Gastrocnemius medialis (tissue), 4 donors: ENCODE data around the gene TOR4A. TPM values are rescaled to one million over a fixed set of nuclear protein-coding genes. Genes with fewer than 3 reads are reported as not detected.

Experiments
- ATAC-seq, 2 donors: fragments of 150-250 bp; one replicate each; pipeline ENCODE4 v1.9.1; 2016
- DNase-seq, 2 donors: peaks; one replicate each; pipeline ENCODE4 v3.0.0-alpha.2; 2019
- H3K27ac ChIP-seq, 4 donors: fragments of 200-600 bp; sonication (generic); 1 replicate in 1 of 4; 2 replicates in 3 of 4; pipeline ENCODE4 v1.5.1; 2016 to 2018; ENCODE audit warnings: mild to moderate bottlenecking in 2 of 4, moderate library complexity in 1 of 4
- H3K27me3 ChIP-seq, 3 donors: fragments of 200-600 bp; sonication (generic) in 2 of 3; 1 replicate in 1 of 3; 2 replicates in 2 of 3; pipeline versions ENCODE4 v1.5.1 to v1.6.0; 2016 to 2019; ENCODE audit warnings: mild to moderate bottlenecking in 1 of 3, moderate library complexity in 1 of 3
- H3K36me3 ChIP-seq, 2 donors: fragments of 200-600 bp; sonication (generic) in 1 of 2; one replicate each; pipeline ENCODE4 v1.5.1; 2017 to 2018
- H3K4me1 ChIP-seq, 2 donors: fragments of 200-600 bp; sonication (generic) in 1 of 2; one replicate each; pipeline ENCODE4 v1.5.1; 2016 to 2017; ENCODE audit warnings: mild to moderate bottlenecking in 2 of 2
- H3K4me3 ChIP-seq, 4 donors: fragments of 200-600 bp; sonication (generic) in 3 of 4; 1 replicate in 1 of 4; 2 replicates in 3 of 4; pipeline ENCODE4 v1.5.1; 2016 to 2019; ENCODE audit warnings: mild to moderate bottlenecking in 2 of 4
- H3K9me3 ChIP-seq, 3 donors: fragments of 200-600 bp; sonication (generic) in 2 of 3; 1 replicate in 1 of 3; 2 replicates in 2 of 3; pipeline ENCODE4 v1.5.1; 2016 to 2019
- CTCF ChIP-seq, 5 experiments: fragments of 450-650 bp in 3 of 5; fragments of 200-600 bp in 2 of 5; sonication (generic) in 2 of 5; IDR thresholded peaks in 4 of 5; conservative IDR thresholded peaks in 1 of 5; 1 replicate in 4 of 5; 2 replicates in 1 of 5; pipeline ENCODE4 v1.5.1; 2016 to 2019; ENCODE audit warnings: antibody characterized with exemption in 5 of 5, mild to moderate bottlenecking in 3 of 5, moderate library complexity in 3 of 5
- POLR2A ChIP-seq, 2 donors: fragments of 450-650 bp; IDR thresholded peaks; one replicate each; pipeline ENCODE4 v1.6.1; 2017; ENCODE audit warnings: antibody characterized with exemption in 2 of 2, mild to moderate bottlenecking in 2 of 2, moderate library complexity in 2 of 2
- in situ Hi-C, 4 donors: fragments of 200-750 bp; cut with MboI; loops; one replicate each; pipeline versions ENCODE4 v1.15.0 to v1.8.0; 2017; ENCODE audit warnings: low sequenced_read_pairs in 4 of 4
- intact Hi-C: fragments of 100-400 bp; cut with DNase I; formaldehyde crosslinking; loops from one replicate; pipeline ENCODE4 v1.15.1; 2023; ENCODE audit warnings: low total_unique reads
- total RNA-seq, 4 donors: library from RNA; depleted of rRNA; stranded (reverse); fragments of >200 nt; gene quantifications; one replicate each; pipeline versions ENCODE4 v1.1.0 to v1.2.3, GENCODE V29; 2016

The TOR4A gene
- total RNA-seq, 4 donors from 2014 or later: 1.2 to 2.8 (median 1.7) TPM

- H3K27ac ChIP-seq: no peak overlapping the region
- intact Hi-C loops (no loop called here), in situ Hi-C loops (no loop called here)
- ATAC-seq: no peak
- no peaks in the 10 kb centered on the region for H3K36me3 ChIP-seq
- peaks cover 24 to 27% of the 10 kb centered on the region in 2 donors for H3K4me1 ChIP-seq
- no peak overlapping the region for H3K4me3 ChIP-seq
- no peaks in the 10 kb centered on the region for H3K27me3 ChIP-seq
- no peak for TF ChIP-seq POLR2A (IDR thresholded peaks at IDR 0.05)
- no peak for TF ChIP-seq CTCF (IDR thresholded peaks at IDR 0.05 in 4 of 5, conservative IDR thresholded peaks at IDR 0.05 in 1 of 5)
- DNase-seq: no peak
- no peaks in the 10 kb centered on the region for H3K9me3 ChIP-seq
Observed at GRCh38 chr9:137250329-137251193, 27.0 kb upstream of the TOR4A start.

- intact Hi-C loops (no loop called here), in situ Hi-C loops (no loop called here)
- no peaks in the 10 kb centered on the region for H3K9me3 ChIP-seq
- no peak within 1 kb of the TSS for H3K27ac ChIP-seq
- peaks cover 29 to 33% of the 10 kb centered on the region in 2 donors for H3K4me1 ChIP-seq
- no peaks in the 10 kb centered on the region for H3K27me3 ChIP-seq
- no peak within 1 kb of the TSS for H3K4me3 ChIP-seq
- ATAC-seq (no peak), DNase-seq (no peak)
- TF ChIP-seq CTCF (IDR thresholded peaks at IDR 0.05 in 4 of 5, conservative IDR thresholded peaks at IDR 0.05 in 1 of 5) (no peak), POLR2A (IDR thresholded peaks at IDR 0.05) (no peak)
- H3K36me3 ChIP-seq: no peaks in the 10 kb centered on the region
Observed at GRCh38 chr9:137251194-137251461, 26.4 kb upstream of the TOR4A start, which contains the start of gene STPG3. Gene STPG3, plus strand, starts transcription at chr9:137251286. Its CDS starts 1 bp downstream, at chr9:137251287.

- H3K27me3 ChIP-seq: no peaks in the 10 kb centered on the region
- no peak overlapping the region for H3K27ac ChIP-seq
- TF ChIP-seq CTCF (IDR thresholded peaks at IDR 0.05 in 4 of 5, conservative IDR thresholded peaks at IDR 0.05 in 1 of 5) (no peak), POLR2A (IDR thresholded peaks at IDR 0.05) (no peak)
- ATAC-seq (no peak), DNase-seq (no peak)
- no peak overlapping the region for H3K4me3 ChIP-seq
- intact Hi-C loops: no loop called here
- peaks cover 0 to 5% of the 10 kb centered on the region in 2 donors for H3K36me3 ChIP-seq
- in situ Hi-C loops: no loop called here
- H3K9me3 ChIP-seq: no peaks in the 10 kb centered on the region
- peaks cover 35 to 38% of the 10 kb centered on the region in 2 donors for H3K4me1 ChIP-seq
Observed at GRCh38 chr9:137251490-137252268, 25.8 kb upstream of the TOR4A start.

GRCh38 chr9:137252555-137253506 lies 24.7 kb upstream of the TOR4A start:
- DNase-seq (no peak), ATAC-seq (no peak)
- Histone ChIP-seq H3K36me3 (peaks cover 0 to 11% of the 10 kb centered on the region in 2 donors), H3K27ac (no peak overlapping the region), H3K27me3 (no peaks in the 10 kb centered on the region), H3K4me3 (no peak overlapping the region), H3K9me3 (no peaks in the 10 kb centered on the region), H3K4me1 (peaks cover 24 to 32% of the 10 kb centered on the region in 2 donors)
- in situ Hi-C loops (no loop called here), intact Hi-C loops (no loop called here)
- no peak for TF ChIP-seq POLR2A (IDR thresholded peaks at IDR 0.05)
- no peak for TF ChIP-seq CTCF (IDR thresholded peaks at IDR 0.05 in 4 of 5, conservative IDR thresholded peaks at IDR 0.05 in 1 of 5)
